Activated T-helper 2 cell treated with anti-CD3 and anti-CD28 coated beads, Interferon-gamma antibody, Interleukin-2, Interleukin-4, amounts not matched to agents 10 μg/mL and 5 μg/mL and 100 μg/mL, durations not matched to agents 14 hours and 24 hours and 36 hours (primary cell): ENCODE measurements around the gene TNFRSF6B. TPM values are rescaled to one million over a fixed set of nuclear protein-coding genes. Genes with fewer than 3 reads are reported as not detected.
A peak's percentile ranks its signal among the peaks of the same experiment; 100 is the strongest.
"Not testable (repeated sequence)": the region's sequence is repeated elsewhere in the genome, so short reads cannot be mapped to it uniquely, and the experiment has no call there.

Experiments
- DNase-seq: peaks from one replicate; pipeline ENCODE4 v3.0.0; 2021; ENCODE audit warnings: low spot score
- H3K27ac Mint-ChIP-seq: one replicate; pipeline ENCODE4 v1.8.0; 2021; ENCODE audit warnings: mixed read lengths
- H3K27me3 Mint-ChIP-seq: one replicate; pipeline ENCODE4 v1.8.0; 2021; ENCODE audit warnings: low read depth, mixed read lengths
- H3K36me3 Mint-ChIP-seq: one replicate; pipeline ENCODE4 v1.8.0; 2021; ENCODE audit warnings: low read depth, mixed read lengths
- H3K4me1 Mint-ChIP-seq: one replicate; pipeline ENCODE4 v1.8.0; 2021; ENCODE audit warnings: low read depth, mixed read lengths
- H3K4me3 Mint-ChIP-seq: one replicate; pipeline ENCODE4 v1.8.0; 2021; ENCODE audit warnings: low read depth, mild to moderate bottlenecking, moderate library complexity, mixed read lengths
- H3K9me3 Mint-ChIP-seq: one replicate; pipeline ENCODE4 v1.8.0; 2021; ENCODE audit warnings: mixed read lengths
- intact Hi-C: fragments of 100-400 bp; cut with micrococcal nuclease; formaldehyde crosslinking; loops from one replicate; pipeline ENCODE4 v1.15.1; 2023
- total RNA-seq: library from RNA; stranded (reverse); gene quantifications from 2 replicates; pipeline ENCODE4 v1.2.3, GENCODE V29; 2022

Gene TNFRSF6B
- total RNA-seq, 1 donor from 2014 or later: not detected

DNA sequence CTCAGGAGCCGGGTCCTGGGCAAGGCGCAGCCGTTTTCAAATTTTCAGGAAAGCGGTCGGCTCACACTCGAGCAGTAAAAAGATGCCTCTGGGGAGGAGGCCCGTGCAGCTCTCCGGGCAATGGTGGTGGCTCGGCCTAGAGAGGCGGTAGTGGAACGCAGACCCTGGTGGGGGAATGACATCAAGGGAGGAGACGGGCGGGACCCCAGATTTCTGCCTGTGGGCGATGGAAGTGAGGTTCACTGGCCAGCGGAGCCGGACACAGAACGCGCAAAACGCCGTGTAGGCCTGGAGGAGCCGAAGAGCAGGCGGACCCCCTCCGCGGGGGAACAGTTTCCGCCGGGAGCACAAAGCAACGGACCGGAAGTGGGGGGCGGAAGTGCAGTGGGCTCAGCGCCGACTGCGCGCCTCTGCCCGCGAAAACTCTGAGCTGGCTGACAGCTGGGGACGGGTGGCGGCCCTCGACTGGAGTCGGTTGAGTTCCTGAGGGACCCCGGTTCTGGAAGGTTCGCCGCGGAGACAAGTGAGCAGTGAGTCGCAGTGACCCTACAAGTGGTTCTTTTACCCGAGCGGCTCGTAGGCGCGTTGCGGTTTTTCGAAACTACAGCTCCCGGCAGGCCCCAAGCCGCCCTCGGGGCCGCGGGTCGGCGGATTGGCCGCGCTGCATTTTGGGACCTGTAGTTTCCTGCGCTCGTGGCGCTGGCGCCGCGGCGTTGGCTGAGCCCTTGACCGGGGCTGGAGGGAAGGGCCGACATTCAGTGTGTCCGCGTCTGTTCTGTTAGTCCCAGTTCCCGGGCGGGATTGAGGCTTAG is 38.3 kb upstream of the TNFRSF6B start, which contains the start of gene RTEL1:
Gene RTEL1 (plus strand): TSS at position 376 of the 812 bp plus-strand sequence. CDS start 1,091 bp downstream, outside the sequence.
- Mint-ChIP-seq H3K9me3 (no peaks in the 10 kb centered on the region), H3K27ac (peak within 1 kb of the TSS; percentile 86), H3K27me3 (peaks cover 4% of the 10 kb centered on the region), H3K4me1 (peaks cover 18% of the 10 kb centered on the region), H3K4me3 (peak within 1 kb of the TSS; percentile 92), H3K36me3 (peaks cover 14% of the 10 kb centered on the region)
- intact Hi-C loops: loop anchor here (1.0 to 5.0 kb wide), 3 partner anchors 30 to 324 kb away; partner anchors contain the start of genes ARFRP1 and PRPF6
- peak; percentile 87 for DNase-seq

DNA sequence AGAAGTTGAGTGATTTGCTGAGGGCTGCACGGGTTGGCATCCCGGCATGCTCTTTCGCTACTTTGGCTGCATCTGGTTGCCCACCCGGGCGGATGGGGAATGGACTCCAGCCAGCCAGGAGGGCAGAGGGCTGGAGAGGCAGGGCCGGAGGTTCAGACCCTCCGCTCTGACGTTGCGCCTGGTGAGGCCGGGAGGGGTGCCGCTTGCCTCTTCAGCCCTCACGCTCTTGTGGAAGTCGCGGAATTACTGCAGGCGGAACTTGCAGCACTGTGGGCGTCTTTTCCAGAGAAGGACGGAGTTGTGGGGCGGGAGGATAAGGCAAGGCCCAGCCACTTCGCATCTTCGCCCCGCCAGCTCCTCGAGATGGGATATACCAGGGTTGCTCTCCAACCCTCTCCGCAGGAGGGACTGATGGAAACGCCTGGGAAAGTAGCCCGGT is 37.7 kb upstream of the TNFRSF6B start:
- H3K27me3 Mint-ChIP-seq: peaks cover 4% of the 10 kb centered on the region
- DNase-seq: no peak
- no peaks in the 10 kb centered on the region for H3K9me3 Mint-ChIP-seq

GRCh38 chr20:63659370-63659769 is 37.1 kb upstream of the TNFRSF6B start:
- intact Hi-C loops: loop anchor here (5.0 kb wide), 1 partner anchor 323 kb away; the partner anchor contains the start of gene PRPF6

More for the DNA sequence above, 37.7 kb upstream of the TNFRSF6B start:
- peaks cover 17% of the 10 kb centered on the region for H3K4me1 Mint-ChIP-seq
- H3K27ac Mint-ChIP-seq: peak overlapping the region; percentile 86
- H3K36me3 Mint-ChIP-seq: peaks cover 14% of the 10 kb centered on the region
- intact Hi-C loops: loop anchor here (1.0 to 5.0 kb wide), 3 partner anchors 30 to 324 kb away; partner anchors contain the start of genes ARFRP1 and PRPF6
- H3K4me3 Mint-ChIP-seq: peak overlapping the region; percentile 92

DNA sequence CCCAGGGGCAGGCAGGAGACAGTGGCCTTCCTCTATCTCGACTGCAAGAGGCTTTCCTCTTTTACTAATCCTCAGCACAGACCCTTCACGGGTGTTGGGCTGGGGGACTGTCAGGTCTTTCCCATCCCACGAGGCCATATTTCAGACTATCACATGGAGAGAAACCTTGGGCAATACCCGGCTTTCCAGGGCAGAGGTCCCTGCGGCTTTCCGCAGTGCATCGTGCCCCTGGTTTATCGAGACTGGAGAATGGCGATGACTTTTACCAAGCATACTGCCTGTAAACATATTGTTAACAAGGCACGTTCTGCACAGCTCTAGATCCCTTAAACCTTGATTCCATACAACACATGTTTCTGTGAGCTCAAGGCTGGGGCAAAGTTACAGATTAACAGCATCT is 36.3 kb upstream of the TNFRSF6B start:
- H3K4me1 Mint-ChIP-seq, DNase-seq, H3K27me3 Mint-ChIP-seq, H3K27ac Mint-ChIP-seq, H3K9me3 Mint-ChIP-seq, intact Hi-C loops: not testable (repeated sequence)
- Mint-ChIP-seq H3K4me3 (peak overlapping the region; percentile 92), H3K36me3 (peaks cover 14% of the 10 kb centered on the region)

More at GRCh38 chr20:63659370-63659769, 37.1 kb upstream of the TNFRSF6B start:
- no peaks in the 10 kb centered on the region for H3K9me3 Mint-ChIP-seq
- peaks cover 13% of the 10 kb centered on the region for H3K4me1 Mint-ChIP-seq
- H3K27me3 Mint-ChIP-seq: peaks cover 4% of the 10 kb centered on the region
- peaks cover 14% of the 10 kb centered on the region for H3K36me3 Mint-ChIP-seq
- no peak for DNase-seq
- H3K4me3 Mint-ChIP-seq: peak overlapping the region; percentile 92
- no peak overlapping the region for H3K27ac Mint-ChIP-seq

- Mint-ChIP-seq H3K36me3 (peaks cover 14% of the 10 kb centered on the region), H3K27me3 (no peaks in the 10 kb centered on the region), H3K9me3 (no peaks in the 10 kb centered on the region), H3K4me3 (peak overlapping the region; percentile 42), H3K4me1 (peaks cover 9% of the 10 kb centered on the region), H3K27ac (no peak overlapping the region)
- intact Hi-C loops: no loop called here
- DNase-seq: no peak
Measured at GRCh38 chr20:63660622-63661021, 35.8 kb upstream of the TNFRSF6B start.

DNA sequence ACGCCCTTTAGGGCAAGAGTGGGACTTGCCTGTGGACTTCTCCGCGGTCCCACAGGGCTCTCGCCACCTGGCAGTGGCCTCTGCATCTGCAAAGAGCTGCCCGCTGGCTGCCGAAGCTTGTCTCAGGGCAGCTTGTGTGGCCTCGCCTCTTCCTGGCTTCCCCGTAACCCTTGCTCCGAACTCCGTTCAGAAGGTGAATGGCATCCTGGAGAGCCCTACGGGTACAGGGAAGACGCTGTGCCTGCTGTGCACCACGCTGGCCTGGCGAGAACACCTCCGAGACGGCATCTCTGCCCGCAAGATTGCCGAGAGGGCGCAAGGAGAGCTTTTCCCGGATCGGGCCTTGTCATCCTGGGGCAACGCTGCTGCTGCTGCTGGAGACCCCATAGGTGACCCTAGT is 35.3 kb upstream of the TNFRSF6B start:
- Mint-ChIP-seq H3K4me3 (no peak overlapping the region), H3K4me1 (peaks cover 9% of the 10 kb centered on the region), H3K27ac (no peak overlapping the region), H3K9me3 (no peaks in the 10 kb centered on the region), H3K27me3 (no peaks in the 10 kb centered on the region), H3K36me3 (peaks cover 18% of the 10 kb centered on the region)
- intact Hi-C loops: no loop called here
- DNase-seq: no peak

DNA sequence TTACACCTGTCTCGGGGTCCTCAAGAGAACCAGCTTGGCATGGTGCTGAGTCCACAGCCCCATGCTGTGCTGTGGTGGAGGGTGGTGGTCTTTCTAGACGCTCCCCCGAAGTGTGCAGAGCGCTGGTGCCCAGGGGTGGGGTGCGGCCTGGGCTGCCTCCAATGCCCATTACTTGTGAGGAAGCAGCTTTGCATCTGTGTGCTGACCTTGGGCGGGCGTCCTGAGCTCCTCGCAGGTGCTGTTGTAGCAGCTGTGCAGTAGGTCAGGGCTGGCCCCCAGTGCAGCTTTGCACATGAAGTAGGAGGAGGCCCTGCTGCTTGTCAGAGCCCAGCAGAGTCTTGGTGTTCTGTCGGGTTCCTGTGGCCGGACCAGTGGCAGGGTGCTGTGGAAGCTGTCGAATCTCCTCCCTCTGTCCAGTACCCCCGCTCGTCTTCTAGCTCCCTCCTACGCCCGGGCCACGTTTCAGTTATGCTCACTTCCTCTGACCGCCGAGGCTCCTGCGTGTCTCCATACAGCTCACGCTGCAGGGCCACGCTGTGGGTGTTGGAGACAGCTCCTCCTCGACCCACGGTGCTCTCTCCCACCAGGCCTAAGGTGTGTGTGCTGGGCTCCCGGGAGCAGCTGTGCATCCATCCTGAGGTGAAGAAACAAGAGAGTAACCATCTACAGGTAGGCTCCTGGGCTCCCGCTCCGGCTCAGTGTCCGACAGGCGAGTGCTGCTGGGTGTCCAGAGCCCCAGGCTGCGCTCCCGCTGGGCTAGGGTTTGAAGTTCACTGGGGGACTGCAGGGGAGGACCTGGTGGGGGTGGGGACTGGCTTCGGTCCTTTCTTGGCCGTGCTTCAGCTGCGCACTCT is 34.3 kb upstream of the TNFRSF6B start:
- Mint-ChIP-seq H3K27me3 (no peaks in the 10 kb centered on the region), H3K27ac (no peak overlapping the region), H3K9me3 (no peaks in the 10 kb centered on the region), H3K36me3 (peaks cover 22% of the 10 kb centered on the region), H3K4me3 (no peak overlapping the region), H3K4me1 (peaks cover 9% of the 10 kb centered on the region)
- no peak for DNase-seq
- intact Hi-C loops: no loop called here

GRCh38 chr20:63662813-63663189 is 33.7 kb upstream of the TNFRSF6B start:
- Mint-ChIP-seq H3K9me3 (no peaks in the 10 kb centered on the region), H3K27me3 (no peaks in the 10 kb centered on the region), H3K36me3 (peaks cover 26% of the 10 kb centered on the region), H3K4me3 (no peak overlapping the region), H3K4me1 (peaks cover 9% of the 10 kb centered on the region), H3K27ac (no peak overlapping the region)
- intact Hi-C loops: no loop called here
- no peak for DNase-seq

- H3K4me3 Mint-ChIP-seq: no peak overlapping the region
- no peaks in the 10 kb centered on the region for H3K9me3 Mint-ChIP-seq
- H3K27me3 Mint-ChIP-seq: no peaks in the 10 kb centered on the region
- peaks cover 9% of the 10 kb centered on the region for H3K4me1 Mint-ChIP-seq
- peaks cover 31% of the 10 kb centered on the region for H3K36me3 Mint-ChIP-seq
- intact Hi-C loops: no loop called here
- DNase-seq: no peak
- H3K27ac Mint-ChIP-seq: no peak overlapping the region
Measured at GRCh38 chr20:63663332-63664066, 33.0 kb upstream of the TNFRSF6B start.

- no peak for DNase-seq
- Mint-ChIP-seq H3K4me3 (no peak overlapping the region), H3K27ac (no peak overlapping the region), H3K36me3 (peaks cover 35% of the 10 kb centered on the region), H3K27me3 (no peaks in the 10 kb centered on the region), H3K4me1 (peaks cover 6% of the 10 kb centered on the region), H3K9me3 (no peaks in the 10 kb centered on the region)
- intact Hi-C loops: no loop called here
Measured at GRCh38 chr20:63664143-63664851, 32.2 kb upstream of the TNFRSF6B start.

GRCh38 chr20:63664861-63665594 is 31.4 kb upstream of the TNFRSF6B start:
- Mint-ChIP-seq H3K9me3 (no peaks in the 10 kb centered on the region), H3K27ac (no peak overlapping the region), H3K27me3 (no peaks in the 10 kb centered on the region), H3K36me3 (peaks cover 31% of the 10 kb centered on the region), H3K4me3 (no peak overlapping the region), H3K4me1 (no peaks in the 10 kb centered on the region)
- intact Hi-C loops: no loop called here
- DNase-seq: no peak
